ENCODE data around the gene TMTC4. TPM values are rescaled to one million over a fixed set of nuclear protein-coding genes. Genes with fewer than 3 reads are reported as not detected.
A peak's percentile ranks its signal among the peaks of the same experiment; 100 is the strongest.

TMTC4 gene
- 14.6 TPM for total RNA-seq (2021; ENCODE audit: unreplicated experiment)
- polyA plus RNA-seq (2012; ENCODE audit: insufficient read length): 10.0 TPM
- percentile 58 among the genes with signal in this experiment for Bru-seq, nascent RNA
- BruChase-seq, experiment 1, labeled RNA remaining after a 2-hour chase: percentile 52 among the genes with signal in this experiment
- BruChase-seq, experiment 2, labeled RNA remaining after a 6-hour chase: percentile 52 among the genes with signal in this experiment
- long read RNA-seq, transcript TMTC4-202 (19 exons, 3,602 nt): major isoform, 5 of 25 reads
- long read RNA-seq, partial matches to known transcripts: 7 of 25 reads
- long read RNA-seq, other reads (novel, unspliced or antisense): 11 of 25 reads

GRCh38 chr13:100674572-100674871 is at the start of gene TMTC4:
TSS of gene TMTC4 (minus strand) at chr13:100674795. CDS start at chr13:100670362, 4,433 bp downstream.
- TF ChIP-seq SIN3A (IDR thresholded peaks at IDR 0.05; ENCODE audit: borderline replicate concordance, insufficient read depth, low read depth, low read length): no peak
- no peak for TF ChIP-seq REST (IDR thresholded peaks at IDR 0.05; ENCODE audit: insufficient read depth in 1 of 2, low read depth in 2 of 2, low read length in 1 of 2)
- no peak for TF ChIP-seq POLR2AphosphoS5 (IDR thresholded peaks at IDR 0.05; ENCODE audit: low read depth, low read length)
- no peak for TF ChIP-seq CTCF (IDR thresholded peaks at IDR 0.05)
- TF ChIP-seq TCF7L2 (IDR thresholded peaks at IDR 0.05; ENCODE audit: low read depth, low read length): no peak
- peak within 1 kb of the TSS; percentile 52 to 64 for H3K4me3 ChIP-seq (ENCODE audit: low read depth in 2 of 2, low read length in 2 of 2)
- in situ Hi-C loops (cut with HindIII; ENCODE audit: low pct_unique_long_range_greater_than_20kb, low sequenced_read_pairs) (no loop called here), intact Hi-C loops (cut with micrococcal nuclease; ENCODE audit: unreplicated experiment) (no loop called here)
- ChIA-PET CTCF (no interaction called here), POLR2A (interaction anchor here (0.7 kb wide), 1 partner anchor 947 kb away, joined by 8 read pairs; no protein-coding TSS in a partner anchor)
- peak; percentile 66 for ATAC-seq
- H3K4me1 ChIP-seq (ENCODE audit: control insufficient read depth, insufficient read depth, low read length): peaks cover 6% of the 10 kb centered on the region; the same call in 1 of the 2 replicates
- no peak for DNase-seq (ENCODE audit: low read depth, low spot score)
- no peaks in the 10 kb centered on the region for H3K9me3 ChIP-seq (ENCODE audit: control insufficient read depth, insufficient read depth, low read depth, low read length)
- peaks cover 2% of the 10 kb centered on the region; the same call in 1 of the 2 replicates for H3K27me3 ChIP-seq (ENCODE audit: control insufficient read depth, insufficient read depth, low read length)
- H3K27ac ChIP-seq (ENCODE audit: low read length): peak within 1 kb of the TSS; percentile 61
- no TSS peak for BruUV-seq (replicated peaks)
- H3K36me3 ChIP-seq (ENCODE audit: control insufficient read depth, insufficient read depth, low read length): no peaks in the 10 kb centered on the region

- BruUV-seq (replicated peaks): no TSS peak
- CTCF ChIA-PET: interaction anchor here (0.7 kb wide), 1 partner anchor 1345 kb away, joined by 8 read pairs; no protein-coding TSS in a partner anchor
- Histone ChIP-seq H3K4me3 (ENCODE audit: low read depth in 2 of 2, low read length in 2 of 2) (no peak overlapping the region), H3K36me3 (ENCODE audit: control insufficient read depth, insufficient read depth, low read length) (no peaks in the 10 kb centered on the region), H3K27ac (ENCODE audit: low read length) (no peak overlapping the region), H3K27me3 (ENCODE audit: control insufficient read depth, insufficient read depth, low read length) (no peaks in the 10 kb centered on the region), H3K9me3 (ENCODE audit: control insufficient read depth, insufficient read depth, low read depth, low read length) (no peaks in the 10 kb centered on the region), H3K4me1 (ENCODE audit: control insufficient read depth, insufficient read depth, low read length) (no peaks in the 10 kb centered on the region)
- TF ChIP-seq CTCF (IDR thresholded peaks at IDR 0.05) (no peak), REST (IDR thresholded peaks at IDR 0.05; ENCODE audit: insufficient read depth in 1 of 2, low read depth in 2 of 2, low read length in 1 of 2) (no peak)
- DNase-seq (ENCODE audit: low read depth, low spot score): no peak
- ATAC-seq: no peak
- intact Hi-C loops (cut with micrococcal nuclease; ENCODE audit: unreplicated experiment) (loop anchor here (5.0 kb wide), 1 partner anchor 380 kb away; no protein-coding TSS in a partner anchor), in situ Hi-C loops (cut with HindIII; ENCODE audit: low pct_unique_long_range_greater_than_20kb, low sequenced_read_pairs) (no loop called here)
- POLR2A ChIA-PET: no interaction called here
Measured at GRCh38 chr13:100722517-100722916, 47.9 kb upstream of the TMTC4 start.
